Measurements from ENCODE around the gene XYLT1.

XYLT1 gene

DNA sequence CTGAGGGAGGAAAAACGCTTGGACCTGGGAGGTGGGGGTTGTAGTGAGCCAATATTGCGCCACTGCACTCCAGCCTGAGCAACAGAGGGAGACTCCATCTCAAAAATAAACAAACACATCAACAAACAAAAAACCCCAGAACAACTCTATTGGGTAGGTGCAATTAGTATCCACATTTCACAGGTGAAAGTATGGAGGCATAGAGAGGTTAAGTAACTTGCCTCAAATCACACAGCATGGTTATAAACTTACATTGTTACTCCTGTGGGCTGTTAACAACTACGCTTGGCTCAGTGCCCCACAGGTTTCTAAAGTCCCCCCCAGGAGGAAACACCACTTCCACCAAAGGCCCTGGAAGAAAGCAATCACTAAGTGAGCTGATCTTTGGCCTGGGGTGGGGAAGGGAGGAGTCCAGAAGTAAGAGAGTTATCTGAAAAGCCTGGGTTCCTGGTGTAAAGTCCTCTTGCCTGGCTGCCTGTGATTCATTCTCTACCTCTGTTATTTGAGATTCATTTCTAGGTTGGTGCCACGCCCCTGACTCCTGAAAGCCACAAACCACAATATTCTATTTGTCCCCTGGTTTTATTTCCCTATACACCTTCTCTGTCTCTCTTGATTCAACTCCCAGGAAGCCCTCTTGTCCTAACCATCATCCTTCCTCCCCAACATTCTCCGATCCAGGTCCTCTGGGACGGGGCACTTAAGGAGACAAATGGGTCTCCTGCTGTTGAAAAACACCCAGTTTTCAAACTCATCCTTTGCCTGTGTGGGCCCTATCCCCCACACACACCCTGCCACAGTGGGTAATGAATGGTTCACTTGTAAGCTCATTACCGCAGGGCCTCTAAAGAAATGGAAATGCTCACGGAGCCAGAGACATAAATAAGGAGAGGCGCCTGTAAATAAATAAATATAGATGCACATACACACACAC is 195.4 kb downstream of the XYLT1 start:
- no peak for DNase-seq

DNA sequence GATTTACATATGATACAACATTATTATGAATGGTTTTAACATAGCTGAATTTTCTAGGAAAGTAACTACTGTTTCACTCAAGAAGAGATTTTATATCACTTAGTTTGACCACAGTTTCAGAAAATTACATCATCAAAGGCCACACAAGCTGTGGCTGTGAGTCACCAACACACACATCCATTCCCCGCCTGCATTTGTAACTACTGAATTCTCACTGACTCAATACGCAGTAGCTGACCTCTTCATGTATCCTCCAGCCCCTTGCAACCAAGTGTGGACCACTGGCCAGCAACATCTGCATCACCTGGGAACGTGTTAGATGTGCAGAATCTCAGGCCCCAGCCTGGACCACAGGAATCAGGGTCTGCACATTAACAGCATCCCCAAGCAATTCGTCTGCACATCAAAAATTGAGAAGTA is 197.6 kb downstream of the XYLT1 start:
- no peak for DNase-seq

DNA sequence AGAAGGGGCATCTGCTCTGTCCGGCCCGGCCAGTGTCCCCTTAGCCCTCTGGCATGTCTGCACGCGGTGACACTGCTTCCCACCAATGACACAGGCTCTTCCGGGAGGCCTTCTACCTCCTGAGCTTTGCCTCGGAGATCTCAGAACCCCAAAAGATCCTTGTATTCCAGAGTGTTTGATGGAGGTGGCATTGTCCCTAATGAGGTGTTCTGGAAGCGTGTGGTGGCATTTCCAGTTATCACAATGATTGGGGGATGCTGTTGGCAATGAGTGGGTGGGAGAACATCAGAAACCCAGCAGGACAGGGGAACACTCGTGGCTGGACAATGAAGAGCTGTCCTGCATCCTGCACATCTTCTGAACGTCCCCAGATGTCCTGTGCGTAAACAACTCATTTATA is 198.0 kb downstream of the XYLT1 start:
- no peak for DNase-seq

DNA sequence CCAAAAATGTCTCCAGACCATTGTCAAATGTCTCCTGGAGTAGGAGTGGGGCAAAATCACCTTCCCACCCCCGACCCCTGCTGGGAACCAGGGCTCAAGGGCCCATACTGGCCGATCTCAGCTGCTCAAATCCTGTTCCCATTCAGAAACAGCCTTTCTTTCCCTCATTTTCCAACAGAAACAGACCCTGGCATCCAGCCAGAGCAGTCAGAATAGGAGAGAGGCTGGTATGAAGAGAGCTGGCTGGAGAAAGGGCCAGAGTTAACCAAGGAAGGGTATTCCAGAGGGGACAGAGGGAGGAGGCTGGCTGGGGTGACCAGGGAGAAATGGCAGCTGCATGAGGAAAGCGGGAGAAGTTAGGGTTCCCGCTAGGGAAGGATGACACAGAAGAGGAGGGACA is 199.1 kb downstream of the XYLT1 start:
- DNase-seq: no peak

GRCh38 chr16:17270683-17271109 is 200.1 kb downstream of the XYLT1 start:
- DNase-seq: no peak

DNA sequence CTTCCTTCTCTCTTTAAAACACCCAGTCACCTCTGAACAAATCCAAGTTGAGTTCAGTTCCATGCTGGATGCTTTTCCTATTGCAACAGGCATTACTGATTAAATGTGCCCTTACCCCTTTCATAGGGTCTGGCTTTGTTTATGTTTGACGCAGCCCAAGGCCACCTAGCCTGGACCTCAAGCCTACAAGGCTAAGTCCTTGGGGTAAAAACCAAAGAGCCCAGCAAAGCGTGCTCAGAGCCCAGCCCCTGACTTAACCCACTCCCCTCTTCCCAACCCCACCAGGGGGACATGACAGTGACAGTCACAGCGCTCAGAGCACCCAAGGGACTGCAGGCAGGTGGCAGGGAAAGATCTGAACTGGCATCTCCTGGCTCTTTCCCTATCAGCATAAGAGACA is 200.6 kb downstream of the XYLT1 start:
- no peak for DNase-seq

DNA sequence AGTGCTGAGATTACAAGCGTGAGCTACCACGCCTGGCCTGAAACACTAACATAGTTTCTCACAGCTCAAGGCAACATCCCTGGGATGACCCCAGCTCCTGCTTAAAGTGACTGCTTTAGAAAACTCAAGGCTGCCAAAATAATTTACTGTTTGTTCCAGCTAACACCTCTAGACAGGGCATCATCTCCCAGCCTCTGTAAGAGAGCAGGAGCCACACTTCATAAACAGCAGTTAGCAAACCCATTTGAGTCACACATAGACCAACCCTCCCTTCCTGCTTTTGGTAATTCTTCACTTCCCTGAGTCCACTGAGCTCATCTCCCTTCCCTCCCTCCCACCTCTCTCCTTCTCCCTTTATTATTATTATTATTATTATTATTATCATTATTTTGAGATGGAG is 201.3 kb downstream of the XYLT1 start:
- DNase-seq: no peak

GRCh38 chr16:17266608-17267313 is 204.0 kb downstream of the XYLT1 start:
- no peak for DNase-seq

- DNase-seq: no peak
These were observed 205.6 kb downstream of the XYLT1 start for GRCh38 chr16:17265154-17265553.

GRCh38 chr16:17261197-17261858 is 209.4 kb downstream of the XYLT1 start:
- DNase-seq: no peak

- no peak for DNase-seq
These were observed 210.4 kb downstream of the XYLT1 start for GRCh38 chr16:17260276-17260849.

GRCh38 chr16:17259751-17260270 is 210.9 kb downstream of the XYLT1 start:
- DNase-seq: no peak

DNA sequence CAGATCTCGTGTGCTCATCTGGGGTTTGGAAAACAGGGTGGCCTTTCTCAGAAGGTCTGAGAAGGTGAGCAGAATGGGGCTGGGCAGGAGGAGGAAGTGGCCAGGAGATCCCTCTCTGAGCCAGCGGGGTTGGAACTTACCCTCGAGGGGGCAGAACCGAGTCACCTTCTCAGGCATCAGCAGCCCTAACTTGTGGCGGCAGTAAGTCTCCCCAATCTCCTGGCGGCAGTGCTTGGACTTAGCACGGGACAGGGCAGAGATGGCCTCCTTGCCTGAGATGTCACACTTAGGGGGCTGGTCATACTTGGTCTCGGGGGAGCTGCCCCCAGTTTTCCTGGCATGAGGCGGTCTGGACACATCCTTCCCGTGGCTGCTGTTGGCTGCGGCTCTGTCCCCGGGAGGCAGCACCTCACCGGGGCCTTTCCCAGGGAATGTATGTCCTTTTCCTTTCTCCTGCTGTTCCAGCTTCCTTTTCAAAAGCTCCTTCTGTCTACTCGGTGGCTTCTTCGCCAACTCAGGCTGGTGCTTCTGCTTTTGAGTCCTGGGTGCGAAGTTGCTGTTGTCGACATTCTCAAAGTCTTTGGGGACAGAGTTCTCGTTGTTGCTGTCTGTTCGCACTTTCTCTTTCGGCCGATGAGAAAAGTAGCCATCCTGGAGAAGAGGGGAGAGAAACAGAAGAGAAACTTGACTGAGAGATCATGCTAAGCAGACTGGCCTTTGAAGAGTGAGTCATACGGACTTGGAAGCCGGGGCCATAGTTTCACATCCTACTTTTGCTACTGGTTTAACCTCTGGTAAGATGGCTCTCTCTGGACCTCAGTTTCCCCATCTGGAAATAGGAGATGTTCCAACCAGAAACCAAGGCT is 211.7 kb downstream of the XYLT1 start:
- no peak for DNase-seq

GRCh38 chr16:17258077-17258599 is 212.6 kb downstream of the XYLT1 start:
- no peak for DNase-seq

GRCh38 chr16:17257426-17258023 is 213.2 kb downstream of the XYLT1 start:
- no peak for DNase-seq

DNA sequence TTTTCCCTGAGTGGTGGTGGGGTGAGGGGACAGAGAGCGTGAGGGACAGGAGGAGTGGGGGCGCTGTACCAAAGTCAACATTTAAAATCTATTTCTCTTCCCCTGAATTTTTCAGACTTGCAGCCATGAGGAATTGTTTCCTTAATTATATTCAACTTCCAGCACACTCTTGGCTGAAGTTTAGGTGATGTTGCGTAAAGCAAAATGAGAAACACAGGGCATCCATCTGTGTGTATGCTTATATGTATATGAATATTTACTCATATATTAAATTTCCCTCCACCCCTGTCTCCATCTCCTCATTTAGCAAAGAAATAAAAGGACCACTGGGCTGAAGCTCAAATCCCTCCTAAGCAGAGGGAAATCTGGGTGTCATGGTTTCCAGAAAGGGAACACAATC is 218.1 kb downstream of the XYLT1 start:
- no peak for DNase-seq

GRCh38 chr16:17252064-17252463 is 218.7 kb downstream of the XYLT1 start:
- DNase-seq: no peak

DNA sequence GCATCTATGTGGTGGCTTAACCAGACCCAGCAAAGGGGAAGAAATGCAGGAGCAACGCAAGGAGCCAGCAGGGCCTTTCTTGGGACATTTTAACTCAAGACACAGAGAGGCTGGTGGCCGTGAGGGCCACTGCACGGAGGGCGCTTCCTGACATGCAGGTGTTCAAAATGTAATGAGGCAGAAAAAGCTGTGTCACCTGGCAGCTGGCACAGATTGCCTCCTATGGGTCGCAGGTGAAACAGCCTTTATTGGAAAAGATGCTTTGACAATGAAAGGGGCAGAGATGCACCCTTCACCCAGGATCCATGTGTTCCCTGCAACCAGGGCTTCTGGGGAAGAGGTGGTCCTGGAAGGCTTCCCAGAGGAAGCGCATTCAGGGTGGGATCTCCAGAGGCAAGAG is 219.3 kb downstream of the XYLT1 start:
- DNase-seq: no peak

- DNase-seq: no peak
These were observed 223.6 kb downstream of the XYLT1 start for GRCh38 chr16:17246974-17247732.

DNA sequence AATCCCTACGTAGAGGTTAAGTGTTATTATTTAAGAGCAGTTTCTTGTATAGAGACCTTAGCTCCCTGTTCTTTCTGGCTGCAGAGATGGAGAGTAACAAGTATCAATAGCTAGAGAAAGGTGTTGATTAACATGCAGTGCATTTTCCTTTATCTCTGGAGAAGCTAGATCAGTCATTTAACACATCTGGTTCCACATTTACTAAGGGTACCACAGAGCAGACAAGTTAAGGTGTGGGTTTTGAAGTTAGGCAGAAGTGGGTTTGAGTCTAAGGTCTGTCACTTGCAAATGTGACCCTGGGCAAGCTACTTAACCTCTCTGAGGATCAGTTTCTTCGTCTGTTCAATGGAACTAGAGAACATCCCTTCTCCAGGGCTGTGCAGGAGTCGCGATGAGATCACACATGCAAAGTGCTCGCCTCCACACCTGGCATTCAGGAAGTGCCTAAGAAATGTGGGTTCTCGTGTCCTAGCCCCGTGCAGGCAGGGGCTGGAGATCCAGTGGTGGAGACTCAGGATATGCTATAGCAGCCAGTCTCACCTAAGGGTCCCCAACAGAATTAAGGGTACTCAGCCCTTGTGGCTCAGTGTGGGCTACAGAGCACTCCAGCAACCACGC is 224.4 kb downstream of the XYLT1 start:
- no peak for DNase-seq

All from COR-L47 (cell line).